H1 (cell line): ENCODE data around the gene GLCE. TPM values are rescaled to one million over a fixed set of nuclear protein-coding genes. Genes with fewer than 3 reads are reported as not detected.

Experiments used
- BCL11A ChIP-seq, 2 experiments: IDR thresholded peaks; one replicate each; pipeline ENCODE4 v1.6.1; 2011; ENCODE audit warnings: low read depth in 2 of 2, low read length in 2 of 2, mild to moderate bottlenecking in 2 of 2
- CHD7 ChIP-seq: fragments of 300-600 bp; sonication (generic); IDR thresholded peaks from 2 replicates; pipeline ENCODE4 v1.7.1; 2012; ENCODE audit warnings: low read length, moderate library complexity, mild to moderate bottlenecking, inconsistent platforms; ENCODE audit not compliant: insufficient replicate concordance
- CTBP2 ChIP-seq: IDR thresholded peaks from 2 replicates; pipeline ENCODE4 v1.7.0; 2011; ENCODE audit warnings: borderline replicate concordance, mild to moderate bottlenecking, moderate library complexity, mixed read lengths, low read length; ENCODE audit not compliant: insufficient read depth, insufficient read length
- HDAC6 ChIP-seq: IDR thresholded peaks from one replicate; pipeline ENCODE4 v1.7.1; 2012; ENCODE audit warnings: low read depth, mild to moderate bottlenecking, inconsistent platforms, low read length, moderate library complexity
- MAX ChIP-seq: IDR thresholded peaks from 2 replicates; pipeline ENCODE4 v1.6.1; 2012; ENCODE audit warnings: inconsistent platforms
- POLR2A ChIP-seq, 2 experiments: IDR thresholded peaks; 1 replicate in 1 of 2; 2 replicates in 1 of 2; pipeline ENCODE4 v1.6.1; 2011; ENCODE audit warnings: low read depth in 2 of 2, low read length in 2 of 2, mild to moderate bottlenecking in 2 of 2; ENCODE audit errors: control extremely low read depth in 1 of 2
- RFX5 ChIP-seq: IDR thresholded peaks from 2 replicates; pipeline ENCODE4 v1.6.1; 2011; ENCODE audit warnings: low read depth, low read length, improper control_type of control experiment, borderline replicate concordance
- SIRT6 ChIP-seq: IDR thresholded peaks from one replicate; pipeline ENCODE4 v1.7.1; 2012; ENCODE audit warnings: low read length, inconsistent platforms
- SP2 ChIP-seq: IDR thresholded peaks from 2 replicates; pipeline ENCODE4 v1.6.1; 2012; ENCODE audit warnings: mild to moderate bottlenecking, low read length, inconsistent platforms
- TAF7 ChIP-seq: optimal IDR thresholded peaks from 2 replicates; pipeline ENCODE3; 2011; ENCODE audit warnings: low read depth, mild to moderate bottlenecking, inconsistent platforms, low read length, moderate library complexity, borderline replicate concordance
- TBP ChIP-seq: IDR thresholded peaks from 2 replicates; pipeline ENCODE4 v1.6.1; 2011; ENCODE audit warnings: low read depth, low read length, improper control_type of control experiment
- YY1 ChIP-seq: IDR thresholded peaks from 2 replicates; pipeline ENCODE4 v1.6.1; 2011; ENCODE audit warnings: low read depth, mild to moderate bottlenecking, low read length
- ZNF274 ChIP-seq: IDR thresholded peaks from 2 replicates; pipeline ENCODE4 v1.7.0; 2012; ENCODE audit warnings: low read length, borderline replicate concordance; ENCODE audit errors: extremely low read depth
- polyA plus RNA-seq, 7 experiments: library from polyadenylated mRNA; depleted of rRNA in 3 of 7; stranded (reverse) in 5 of 7; unstranded in 2 of 7; fragments of >200 nt in 5 of 7; fragments of 200-250 nt in 2 of 7; gene quantifications; 1 replicate in 5 of 7; 2 replicates in 1 of 7; 4 replicates in 1 of 7; pipeline versions ENCODE4 v1.2.1 to v1.2.3, GENCODE V29; 2011 to 2013; ENCODE audit warnings: missing spikeins in 2 of 7, mixed read lengths in 2 of 7
- total RNA-seq: library from RNA; stranded (reverse); fragmentation: NEBNext Ultra II Directional; extraction: Animal tissue kit (Norgen Biotek cat#: 25700); gene quantifications from 2 replicates; pipeline ENCODE4 v1.2.1, GENCODE V29; 2021

Gene GLCE
- total and polyA plus RNA-seq, 2 of the 8 experiments (the other 6 are each of a cell fraction or from before 2014, with no cell fraction given), result 17.1 to 22.7 TPM

- no peak for TF ChIP-seq CHD7
- no peak for TF ChIP-seq ZNF274
- TF ChIP-seq MAX, result no peak
- no peak for TF ChIP-seq RFX5
- no peak for TF ChIP-seq TBP
- no peak for TF ChIP-seq TAF7
- no peak for TF ChIP-seq BCL11A (IDR thresholded peaks at IDR 0.05; ENCODE audit: low read depth in 2 of 2, low read length in 2 of 2)
- no peak for TF ChIP-seq POLR2A (IDR thresholded peaks at IDR 0.05; ENCODE audit: control extremely low read depth in 1 of 2, low read depth in 2 of 2, low read length in 2 of 2)
- TF ChIP-seq HDAC6, result no peak
- no peak for TF ChIP-seq YY1
- TF ChIP-seq SIRT6, result no peak
- no peak for TF ChIP-seq CTBP2
- no peak for TF ChIP-seq SP2
Measured at GRCh38 chr15:69154078-69154477, 6.4 kb upstream of the GLCE start (continued).
